ENCODE results near the gene MALAT1.
"Not testable (repeated sequence)": the region's sequence is repeated elsewhere in the genome, so short reads cannot be mapped to it uniquely, and the experiment has no call there.

Gene MALAT1

DNA sequence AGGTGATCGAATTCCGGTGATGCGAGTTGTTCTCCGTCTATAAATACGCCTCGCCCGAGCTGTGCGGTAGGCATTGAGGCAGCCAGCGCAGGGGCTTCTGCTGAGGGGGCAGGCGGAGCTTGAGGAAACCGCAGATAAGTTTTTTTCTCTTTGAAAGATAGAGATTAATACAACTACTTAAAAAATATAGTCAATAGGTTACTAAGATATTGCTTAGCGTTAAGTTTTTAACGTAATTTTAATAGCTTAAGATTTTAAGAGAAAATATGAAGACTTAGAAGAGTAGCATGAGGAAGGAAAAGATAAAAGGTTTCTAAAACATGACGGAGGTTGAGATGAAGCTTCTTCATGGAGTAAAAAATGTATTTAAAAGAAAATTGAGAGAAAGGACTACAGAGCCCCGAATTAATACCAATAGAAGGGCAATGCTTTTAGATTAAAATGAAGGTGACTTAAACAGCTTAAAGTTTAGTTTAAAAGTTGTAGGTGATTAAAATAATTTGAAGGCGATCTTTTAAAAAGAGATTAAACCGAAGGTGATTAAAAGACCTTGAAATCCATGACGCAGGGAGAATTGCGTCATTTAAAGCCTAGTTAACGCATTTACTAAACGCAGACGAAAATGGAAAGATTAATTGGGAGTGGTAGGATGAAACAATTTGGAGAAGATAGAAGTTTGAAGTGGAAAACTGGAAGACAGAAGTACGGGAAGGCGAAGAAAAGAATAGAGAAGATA, at the start of gene MALAT1:
Gene MALAT1, plus strand, starts transcription at position 69 of the 736 bp plus-strand sequence.
- in situ Hi-C loops (cut with HindIII; ENCODE audit: low sequenced_read_pairs), result loop anchor here (5.0 kb wide), 2 partner anchors 77 to 147 kb away; partner anchors contain the start of genes NEAT1 and TIGD3

DNA sequence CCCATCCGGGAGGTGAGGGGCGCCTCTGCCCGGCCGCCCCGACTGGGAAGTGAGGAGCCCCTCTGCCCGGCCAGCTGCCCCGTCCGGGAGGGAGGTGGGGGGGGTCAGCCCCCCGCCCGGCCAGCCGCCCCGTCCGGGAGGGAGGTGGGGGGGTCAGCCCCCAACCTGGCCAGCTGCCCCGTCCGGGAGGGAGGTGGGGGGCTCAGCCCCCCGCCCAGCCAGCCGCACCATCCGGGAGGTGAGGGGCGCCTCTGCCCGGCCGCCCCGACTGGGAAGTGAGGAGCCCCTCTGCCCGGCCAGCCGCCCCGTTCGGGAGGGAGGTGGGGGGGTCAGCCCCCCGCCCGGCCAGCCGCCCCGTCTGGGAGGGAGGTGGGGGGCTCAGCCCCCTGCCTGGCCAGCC, 47.5 kb upstream of the MALAT1 start:
- in situ Hi-C loops (cut with HindIII; ENCODE audit: low sequenced_read_pairs), result not testable (repeated sequence)

DNA sequence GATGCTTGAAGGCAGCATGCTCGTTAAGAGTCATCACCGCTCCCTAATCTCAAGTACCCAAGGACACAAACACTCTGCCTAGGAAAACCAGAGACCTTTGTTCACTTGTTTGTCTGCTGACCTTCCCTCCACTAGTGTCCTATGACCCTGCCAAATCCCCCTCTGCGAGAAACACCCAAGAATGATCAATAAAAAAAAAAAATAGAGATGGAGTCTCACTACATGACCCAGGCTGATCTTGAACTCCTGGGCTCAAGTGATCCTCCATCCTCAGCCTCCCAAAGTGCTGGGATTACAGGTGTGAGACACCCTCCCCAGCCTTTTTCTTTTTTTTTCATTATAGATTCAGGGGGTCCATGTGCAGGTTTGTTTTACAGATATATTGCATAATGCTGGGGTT, 46.6 kb upstream of the MALAT1 start:
- in situ Hi-C loops (cut with HindIII; ENCODE audit: low sequenced_read_pairs), result not testable (repeated sequence)

DNA sequence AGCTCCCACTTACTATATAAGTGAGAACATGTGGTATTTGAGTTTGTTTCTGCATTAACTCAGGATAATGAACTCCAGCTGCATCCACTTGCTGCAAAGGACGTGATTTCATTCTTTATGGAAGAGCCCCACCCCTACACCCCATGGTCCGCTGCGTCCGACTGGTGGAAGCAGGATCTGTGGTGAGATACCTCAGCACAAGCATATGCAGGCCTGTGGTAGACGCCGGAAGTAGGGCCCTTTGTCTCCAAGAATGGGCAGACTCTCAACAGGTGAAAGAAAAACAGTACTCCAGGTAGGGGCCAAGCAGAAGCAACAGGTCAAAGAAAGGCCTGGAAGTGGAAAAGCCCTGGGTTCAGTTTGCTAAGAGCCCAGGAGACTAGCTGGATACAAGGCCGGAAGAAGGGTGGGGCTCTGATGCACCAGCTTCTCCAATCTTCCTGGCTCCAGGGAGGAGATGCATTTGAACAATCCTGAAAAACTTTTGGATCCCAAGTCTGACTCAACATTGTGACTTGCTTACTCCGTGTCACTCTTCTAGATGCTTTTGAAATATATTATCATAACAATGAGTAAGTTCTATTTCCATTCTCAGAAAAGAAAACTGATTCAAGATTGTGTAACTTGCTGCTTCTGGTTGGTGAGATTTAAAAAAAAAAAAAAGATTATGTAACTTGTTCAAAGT, 45.9 kb upstream of the MALAT1 start:
- in situ Hi-C loops (cut with HindIII; ENCODE audit: low sequenced_read_pairs), result no loop called here

DNA sequence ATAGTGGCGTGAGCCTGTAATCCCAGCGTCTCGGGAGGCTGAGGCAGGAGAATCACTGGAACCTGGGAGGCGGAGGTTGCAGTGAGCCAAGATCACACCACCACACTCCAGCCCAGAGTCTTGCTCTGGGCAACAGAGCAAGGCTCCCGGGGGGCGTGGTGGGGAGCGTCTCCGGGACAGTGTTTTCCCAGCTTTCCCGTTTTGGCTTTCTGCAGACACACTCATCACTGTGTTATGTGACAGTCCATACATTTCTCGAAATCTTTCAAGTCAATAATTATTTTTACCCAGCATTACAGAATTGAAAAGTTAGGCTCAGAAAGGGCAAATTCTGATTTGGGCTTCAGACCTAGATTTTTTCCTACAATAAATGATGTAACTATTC, 44.5 kb upstream of the MALAT1 start:
- in situ Hi-C loops (cut with HindIII; ENCODE audit: low sequenced_read_pairs), result no loop called here

DNA sequence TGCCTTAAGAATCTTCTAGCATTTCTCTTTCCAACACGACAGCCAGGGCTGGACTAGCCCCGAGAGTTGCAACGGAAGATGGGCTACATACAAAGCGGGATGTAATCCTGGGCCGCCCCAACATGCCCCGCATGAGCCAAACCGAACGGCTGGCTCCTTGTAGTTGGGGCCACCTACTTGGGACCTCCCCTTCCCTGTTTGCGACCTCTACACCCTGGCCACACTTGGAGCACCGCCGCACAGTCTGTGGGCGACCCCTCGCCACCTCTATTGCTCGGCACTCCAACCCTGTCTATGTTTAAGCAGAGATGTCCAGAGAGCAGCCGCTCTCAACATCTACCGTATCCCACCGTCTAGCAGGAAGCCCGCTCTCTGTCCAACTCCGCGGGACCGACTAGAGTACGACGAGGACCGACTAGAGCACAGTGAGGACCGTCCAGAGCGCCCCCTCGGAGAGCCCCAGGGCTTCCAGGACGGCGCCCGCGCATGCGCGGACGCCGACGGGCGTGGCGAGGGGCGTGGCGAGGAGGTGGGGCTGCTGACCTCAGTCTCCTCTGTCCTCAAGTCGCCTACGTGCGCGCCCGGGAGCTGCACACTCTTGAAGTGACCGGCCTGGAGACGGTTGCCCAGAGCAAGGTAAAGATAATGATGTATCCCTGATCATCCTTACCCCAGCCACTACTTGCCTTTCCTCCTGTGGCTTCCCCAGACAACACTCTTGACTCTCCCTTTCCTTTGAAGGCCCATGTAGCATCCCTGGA, 44.0 kb upstream of the MALAT1 start:
- in situ Hi-C loops (cut with HindIII; ENCODE audit: low sequenced_read_pairs), result no loop called here

DNA sequence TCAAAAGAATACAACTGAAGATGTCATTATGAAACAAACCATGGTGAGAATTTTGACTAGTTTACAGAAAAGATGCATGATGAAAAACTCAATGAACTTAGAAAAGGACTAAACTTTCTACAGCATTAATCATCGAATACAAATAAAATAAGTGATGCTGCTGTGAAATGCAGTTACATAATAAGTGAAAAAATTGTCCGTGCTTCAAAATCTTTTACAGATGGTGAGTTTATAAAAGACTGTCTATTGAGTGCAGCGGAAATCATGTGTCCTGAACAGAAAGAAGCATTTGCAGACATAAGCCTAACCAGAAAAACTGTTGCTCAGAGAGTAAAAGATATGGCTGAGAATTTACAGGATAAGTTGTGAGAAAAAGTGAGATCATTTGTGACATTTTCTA, 42.4 kb upstream of the MALAT1 start:
- in situ Hi-C loops (cut with HindIII; ENCODE audit: low sequenced_read_pairs), result no loop called here

DNA sequence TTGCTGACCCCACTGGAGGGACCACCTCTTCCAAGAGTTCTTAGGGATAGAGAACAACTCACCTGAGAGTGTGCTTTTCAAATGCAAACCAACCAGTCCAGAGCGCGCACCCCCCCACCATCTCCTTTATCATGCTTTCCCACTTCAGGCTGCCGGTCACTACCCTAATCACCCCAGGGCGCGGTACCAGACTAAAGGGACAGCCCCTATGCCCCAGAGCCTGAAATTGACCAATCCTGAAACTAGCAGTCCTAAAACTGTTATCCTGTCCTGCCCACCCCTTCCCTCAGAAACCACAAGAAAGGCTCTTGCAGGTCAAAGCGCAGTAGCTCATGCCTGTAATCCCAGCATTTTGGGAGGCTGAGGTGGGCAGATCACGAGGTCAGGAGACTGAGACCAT, 39.3 kb upstream of the MALAT1 start:
- in situ Hi-C loops (cut with HindIII; ENCODE audit: low sequenced_read_pairs), result no loop called here

DNA sequence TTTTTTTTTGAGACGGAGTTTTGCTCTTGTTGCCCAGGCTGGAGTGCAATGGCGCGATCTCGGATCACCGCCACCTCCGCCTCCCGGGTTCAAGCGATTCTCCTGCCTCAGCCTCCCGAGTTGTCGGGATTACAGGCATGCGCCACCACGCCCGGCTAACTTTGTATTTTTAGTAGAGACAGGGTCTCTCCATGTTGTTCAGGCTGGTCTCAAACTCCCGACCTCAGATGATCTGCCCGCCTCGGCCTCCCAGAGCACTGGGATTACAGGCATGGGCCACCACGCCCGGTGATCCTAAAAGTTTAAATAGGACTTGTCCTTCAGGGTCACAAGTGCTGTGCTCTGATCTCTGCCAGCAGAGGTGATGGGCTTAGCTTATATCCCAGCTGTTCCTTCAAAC, 33.4 kb upstream of the MALAT1 start:
- in situ Hi-C loops (cut with HindIII; ENCODE audit: low sequenced_read_pairs), result not testable (repeated sequence)

DNA sequence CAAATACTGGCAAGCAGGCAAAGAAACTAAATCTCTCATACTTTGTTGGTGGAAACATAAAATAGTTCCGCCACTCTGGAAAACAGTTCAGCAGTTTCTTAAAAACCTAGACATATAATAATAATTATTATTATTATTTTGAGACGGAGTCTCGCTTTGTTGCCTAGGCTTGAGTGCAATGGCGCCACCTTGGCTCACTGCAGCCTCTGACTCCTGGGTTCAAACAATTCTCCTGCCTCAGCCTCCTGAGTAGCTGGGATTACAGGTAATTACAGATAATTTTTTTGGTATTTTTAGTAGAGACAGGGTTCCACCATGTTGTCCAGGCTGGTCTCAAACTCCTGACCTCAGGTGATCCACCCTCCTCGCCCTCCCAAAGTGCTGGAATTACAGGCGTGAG, 31.5 kb upstream of the MALAT1 start:
- in situ Hi-C loops (cut with HindIII; ENCODE audit: low sequenced_read_pairs), result not testable (repeated sequence)

DNA sequence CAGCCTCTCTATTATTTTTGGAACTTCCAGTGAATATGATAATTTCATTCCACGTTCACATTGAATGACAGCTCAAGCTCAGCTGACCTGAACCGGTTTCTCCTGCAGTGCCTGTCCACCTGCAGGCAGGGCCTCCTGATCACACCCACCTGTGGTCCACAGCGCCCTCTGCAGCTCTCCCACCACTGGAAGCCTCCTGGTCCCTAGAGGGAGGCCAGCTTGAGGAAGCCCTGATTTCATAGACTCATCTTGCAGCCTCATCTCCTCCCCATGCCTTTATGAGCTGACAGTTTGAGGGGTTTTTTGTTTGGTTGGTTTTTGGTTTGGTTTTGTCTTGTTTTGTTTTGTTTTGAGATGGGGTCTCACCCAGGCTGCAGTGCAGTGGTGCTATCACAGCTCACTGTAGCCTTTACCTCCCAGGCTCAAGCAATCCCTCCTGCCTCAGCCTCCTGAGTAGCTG, 29.9 kb upstream of the MALAT1 start:
- in situ Hi-C loops (cut with HindIII; ENCODE audit: low sequenced_read_pairs), result no loop called here

DNA sequence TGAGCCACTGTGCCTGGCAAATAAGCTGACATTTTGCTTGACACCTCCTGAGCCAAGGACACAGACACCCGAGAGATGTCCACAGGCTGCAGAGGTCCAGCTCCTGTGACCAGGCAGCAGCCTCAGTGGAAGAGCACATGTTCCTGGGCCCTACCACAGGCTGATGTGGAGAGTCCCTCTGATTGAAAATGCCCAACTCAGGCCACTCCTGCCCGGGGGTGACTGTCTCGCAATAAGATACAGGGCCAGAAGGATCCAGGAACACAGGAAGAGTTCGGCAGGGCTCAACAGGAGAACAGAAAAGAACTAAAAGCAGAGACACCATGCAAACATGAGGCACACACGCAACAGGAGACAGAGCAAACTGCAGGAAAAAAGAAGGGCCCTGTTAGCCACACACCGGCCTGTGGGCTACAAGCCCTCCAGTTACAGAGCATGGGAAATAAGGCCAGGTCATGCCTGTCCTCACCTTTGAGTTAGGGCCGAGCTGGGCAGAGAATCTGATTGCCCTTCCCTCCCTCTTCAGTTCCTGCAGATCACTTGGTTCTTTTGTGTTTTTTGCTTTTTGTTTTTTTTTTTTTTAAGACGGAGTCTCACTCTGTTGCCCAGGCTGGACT, 28.3 kb upstream of the MALAT1 start:
- in situ Hi-C loops (cut with HindIII; ENCODE audit: low sequenced_read_pairs), result no loop called here

DNA sequence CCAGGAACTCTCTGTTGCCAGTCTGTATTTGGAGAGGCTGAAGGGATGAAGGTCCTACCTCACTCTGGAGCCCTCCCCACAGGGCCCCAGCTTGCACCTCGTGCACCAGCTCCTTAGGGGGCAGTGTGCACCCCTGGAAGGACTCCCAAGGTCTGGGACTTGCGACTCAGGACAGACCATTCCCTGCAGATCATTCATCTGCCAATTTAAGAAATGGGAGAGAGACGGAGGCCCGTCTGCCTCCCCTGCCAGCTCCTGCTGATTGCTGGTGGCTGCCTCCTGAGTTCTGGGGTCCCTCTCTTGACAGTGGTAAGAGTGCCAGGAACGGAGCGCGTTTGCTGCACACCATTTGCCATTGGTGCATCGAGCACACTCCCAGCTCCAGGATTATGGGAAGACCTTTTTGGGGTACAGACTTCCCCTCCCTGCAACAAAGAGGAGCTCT, 27.4 kb upstream of the MALAT1 start:
- in situ Hi-C loops (cut with HindIII; ENCODE audit: low sequenced_read_pairs), result no loop called here

DNA sequence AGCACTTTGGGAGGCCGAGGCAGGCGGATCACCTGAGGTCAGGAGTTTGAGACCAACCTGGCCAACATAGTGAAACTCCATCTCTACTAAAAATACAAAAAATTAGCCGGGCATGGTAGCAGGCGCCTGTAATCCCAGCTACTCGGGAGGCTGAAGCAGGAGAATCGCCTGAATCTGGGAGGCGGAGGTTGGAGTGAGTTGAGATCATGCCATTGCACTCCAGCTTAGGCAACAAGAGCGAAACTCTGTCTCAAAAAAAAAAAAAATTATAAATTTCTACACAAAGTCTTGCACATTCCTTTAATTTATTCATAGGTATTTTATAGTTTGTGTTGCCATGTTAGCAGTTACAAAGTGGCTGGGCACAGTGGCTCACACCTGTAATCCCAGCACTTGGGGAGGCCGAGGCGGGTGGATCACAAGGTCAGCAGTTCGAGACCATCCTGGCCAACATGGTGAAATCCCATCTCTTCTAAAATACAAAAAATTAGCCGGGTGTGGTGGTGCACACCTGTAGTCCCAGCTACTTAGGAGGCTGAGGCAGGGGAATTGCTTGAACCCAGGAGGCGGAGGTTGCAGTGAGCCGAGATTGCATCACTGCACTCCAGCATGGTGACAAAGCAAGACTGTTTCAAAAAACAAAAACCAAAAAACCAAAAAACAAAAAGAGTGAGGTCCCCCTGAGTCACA, 26.1 kb upstream of the MALAT1 start:
- in situ Hi-C loops (cut with HindIII; ENCODE audit: low sequenced_read_pairs), result not testable (repeated sequence)

DNA sequence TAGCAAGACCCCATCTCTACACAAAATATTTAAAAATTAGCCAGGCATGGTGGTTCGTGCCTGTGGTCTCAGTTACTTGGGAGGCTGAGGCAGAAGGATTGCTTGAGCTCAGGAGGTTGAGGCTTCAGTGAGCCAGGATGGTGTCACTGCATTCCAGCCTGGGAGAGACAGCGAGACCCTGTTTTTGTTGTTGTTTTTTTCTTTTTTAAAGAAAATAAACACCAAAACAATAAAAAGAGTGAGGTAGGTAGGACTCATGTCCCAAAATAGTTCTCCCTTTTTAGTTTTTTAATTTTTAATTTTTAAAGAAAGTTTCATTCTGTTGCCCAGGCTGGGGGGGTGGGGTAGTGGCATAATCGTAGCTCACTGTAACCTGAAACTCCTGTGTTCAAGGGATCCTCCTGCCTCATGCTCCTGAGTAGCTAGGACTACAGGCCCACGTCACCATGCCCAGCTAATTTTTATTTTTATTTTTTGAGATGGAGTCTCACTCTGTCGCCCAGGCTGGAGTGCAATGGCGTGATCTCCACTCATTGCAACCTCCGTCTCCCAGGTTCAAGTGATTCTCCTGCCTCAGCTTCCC, 25.5 kb upstream of the MALAT1 start:
- in situ Hi-C loops (cut with HindIII; ENCODE audit: low sequenced_read_pairs), result no loop called here

DNA sequence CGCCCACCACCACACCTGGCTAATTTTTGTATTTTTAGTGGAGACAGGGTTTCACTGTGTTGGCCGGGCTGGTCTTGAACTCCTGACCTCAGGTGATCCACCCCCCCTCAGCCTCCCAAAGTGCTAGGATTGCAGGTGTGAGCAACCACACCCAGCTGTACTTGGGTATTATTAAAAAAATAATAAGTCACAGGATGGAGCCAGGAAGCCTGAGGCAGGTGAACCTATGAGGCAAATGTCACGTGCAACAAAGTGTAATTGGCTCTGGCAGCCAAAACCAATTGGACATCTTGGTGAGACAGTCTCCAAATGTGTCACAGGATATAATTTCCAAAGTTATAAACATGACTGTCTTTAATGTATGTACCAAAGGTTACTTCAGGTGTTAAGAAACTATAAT, 24.0 kb upstream of the MALAT1 start:
- in situ Hi-C loops (cut with HindIII; ENCODE audit: low sequenced_read_pairs), result no loop called here

DNA sequence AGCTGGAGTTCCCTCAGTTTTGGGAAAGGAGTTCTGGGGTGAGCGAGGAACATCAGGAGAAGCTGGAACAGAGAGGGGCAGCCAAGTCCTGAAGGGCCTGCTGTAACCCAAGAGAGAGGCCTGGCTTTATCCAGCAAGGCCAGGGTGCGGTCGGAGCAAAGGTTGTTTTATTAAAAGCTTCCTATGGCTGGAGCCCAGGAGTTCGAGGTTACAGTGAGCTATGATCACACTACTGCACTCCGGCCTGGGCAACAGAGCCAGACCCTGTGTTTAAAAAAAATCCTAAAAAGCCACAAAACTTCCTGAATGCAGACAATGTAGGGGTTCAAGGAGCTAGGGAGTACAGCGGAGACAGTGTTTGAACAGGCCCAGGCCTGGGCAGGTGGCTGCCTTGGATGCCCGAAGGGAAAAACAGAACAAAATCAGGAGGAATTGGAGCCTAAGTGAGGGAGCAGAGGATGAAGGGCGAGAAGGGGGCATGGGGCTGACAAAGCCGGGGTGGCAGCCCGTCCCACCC, 22.2 kb upstream of the MALAT1 start:
- in situ Hi-C loops (cut with HindIII; ENCODE audit: low sequenced_read_pairs), result no loop called here

DNA sequence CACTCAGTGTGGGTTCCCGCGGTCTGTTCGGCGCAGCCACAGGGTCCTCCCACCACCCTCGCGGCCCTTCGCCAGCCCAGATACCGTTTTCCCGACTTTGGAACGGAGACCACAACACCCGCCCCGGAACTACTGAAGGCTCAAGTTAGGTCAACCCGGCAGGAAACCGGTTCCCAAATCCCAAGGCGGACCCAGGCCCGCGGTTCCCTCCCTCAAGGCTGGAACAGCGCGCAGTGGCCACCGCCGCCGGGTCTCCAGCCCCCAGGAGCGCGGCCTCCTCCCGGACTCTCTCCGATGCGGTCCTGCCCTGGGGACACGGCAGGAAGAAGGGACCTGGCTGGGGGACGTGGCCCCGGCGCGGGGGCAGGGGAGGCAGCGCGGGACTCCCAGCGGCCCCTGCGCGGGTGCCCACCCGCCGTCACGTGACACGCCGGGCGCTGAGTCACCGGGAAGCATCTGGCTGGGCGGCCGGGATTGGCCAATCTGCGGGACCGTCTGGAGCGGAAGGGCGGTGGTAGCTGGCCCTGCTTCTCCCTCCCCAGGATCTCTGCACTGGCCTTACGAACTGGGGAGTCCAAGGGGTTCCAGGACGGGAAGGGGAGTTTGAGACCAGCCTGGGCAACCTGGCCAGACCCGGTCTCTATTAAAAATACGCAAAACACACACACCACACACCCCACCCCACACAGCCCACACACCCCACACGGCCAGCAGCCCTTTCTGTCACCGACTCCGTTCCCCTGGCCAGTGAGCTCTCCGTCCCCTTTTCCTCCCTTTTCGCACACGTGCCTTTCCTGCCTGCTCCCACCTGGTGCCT, 21.5 kb upstream of the MALAT1 start:
- in situ Hi-C loops (cut with HindIII; ENCODE audit: low sequenced_read_pairs), result no loop called here

Measured in endothelial cell of hepatic sinusoid (primary cell).